ENCODE results near the gene KLK13.

The KLK13 gene

DNA sequence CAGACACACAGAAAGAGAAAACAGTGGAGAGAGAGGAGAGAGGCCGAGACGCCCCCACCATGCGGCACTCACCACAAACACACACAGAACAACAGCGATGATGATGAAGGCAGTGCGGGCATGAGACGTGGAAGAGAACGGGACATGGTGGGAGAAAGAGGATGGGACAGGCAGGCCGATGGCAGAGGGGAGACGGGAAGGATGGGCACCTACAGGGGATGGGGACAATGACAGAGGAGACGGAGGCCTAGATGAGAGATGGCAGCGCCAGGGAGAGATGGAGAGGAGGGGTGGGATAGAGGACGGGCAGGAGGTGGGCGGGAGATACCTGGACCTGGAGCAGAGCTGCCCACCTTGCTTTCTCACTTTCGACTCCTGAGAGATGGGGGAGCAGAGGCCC lies 18.9 kb upstream of the KLK13 start:
- TF ChIP-seq POLR2AphosphoS5 (IDR thresholded peaks at IDR 0.05; ENCODE audit: low read depth, low read length): no peak
- TF ChIP-seq SIN3A (IDR thresholded peaks at IDR 0.05; ENCODE audit: borderline replicate concordance, insufficient read depth, low read length): no peak
- no peak for TF ChIP-seq TAF1 (IDR thresholded peaks at IDR 0.05; ENCODE audit: borderline replicate concordance, insufficient read depth, low read length)
- TF ChIP-seq REST (IDR thresholded peaks at IDR 0.05; ENCODE audit: insufficient read depth in 1 of 2, low read depth in 2 of 2, low read length in 2 of 2): no peak
- no peak for TF ChIP-seq FOXP2 (optimal IDR thresholded peaks at IDR 0.05; ENCODE audit: borderline replicate concordance, extremely low read depth, extremely low read length, insufficient read depth)

GRCh38 chr19:51083181-51083580 lies 18.3 kb upstream of the KLK13 start:
- TF ChIP-seq POLR2AphosphoS5 (IDR thresholded peaks at IDR 0.05; ENCODE audit: low read depth, low read length): no peak
- TF ChIP-seq SIN3A (IDR thresholded peaks at IDR 0.05; ENCODE audit: borderline replicate concordance, insufficient read depth, low read length): no peak
- no peak for TF ChIP-seq FOXP2 (optimal IDR thresholded peaks at IDR 0.05; ENCODE audit: borderline replicate concordance, extremely low read depth, extremely low read length, insufficient read depth)
- TF ChIP-seq TAF1 (IDR thresholded peaks at IDR 0.05; ENCODE audit: borderline replicate concordance, insufficient read depth, low read length): no peak
- no peak for TF ChIP-seq REST (IDR thresholded peaks at IDR 0.05; ENCODE audit: insufficient read depth in 1 of 2, low read depth in 2 of 2, low read length in 2 of 2)

- TF ChIP-seq POLR2AphosphoS5 (IDR thresholded peaks at IDR 0.05; ENCODE audit: low read depth, low read length) (no peak), TAF1 (IDR thresholded peaks at IDR 0.05; ENCODE audit: borderline replicate concordance, insufficient read depth, low read length) (no peak), REST (IDR thresholded peaks at IDR 0.05; ENCODE audit: insufficient read depth in 1 of 2, low read depth in 2 of 2, low read length in 2 of 2) (no peak), SIN3A (IDR thresholded peaks at IDR 0.05; ENCODE audit: borderline replicate concordance, insufficient read depth, low read length) (no peak)
Measured at GRCh38 chr19:51082611-51083010, 17.7 kb upstream of the KLK13 start, which contains the start of gene KLK14. Gene KLK14, minus strand, starts transcription at chr19:51082887. Its CDS starts 273 bp downstream, at chr19:51082614.

GRCh38 chr19:51081476-51081875 lies 16.6 kb upstream of the KLK13 start:
- no peak for TF ChIP-seq REST (IDR thresholded peaks at IDR 0.05; ENCODE audit: insufficient read depth in 1 of 2, low read depth in 2 of 2, low read length in 2 of 2)
- TF ChIP-seq POLR2AphosphoS5 (IDR thresholded peaks at IDR 0.05; ENCODE audit: low read depth, low read length): no peak
- no peak for TF ChIP-seq TAF1 (IDR thresholded peaks at IDR 0.05; ENCODE audit: borderline replicate concordance, insufficient read depth, low read length)

- TF ChIP-seq TAF1 (IDR thresholded peaks at IDR 0.05; ENCODE audit: borderline replicate concordance, insufficient read depth, low read length): no peak
- no peak for TF ChIP-seq POLR2AphosphoS5 (IDR thresholded peaks at IDR 0.05; ENCODE audit: low read depth, low read length)
- no peak for TF ChIP-seq SIN3A (IDR thresholded peaks at IDR 0.05; ENCODE audit: borderline replicate concordance, insufficient read depth, low read length)
- TF ChIP-seq FOXP2 (optimal IDR thresholded peaks at IDR 0.05; ENCODE audit: borderline replicate concordance, extremely low read depth, extremely low read length, insufficient read depth): no peak
- TF ChIP-seq REST (IDR thresholded peaks at IDR 0.05; ENCODE audit: insufficient read depth in 1 of 2, low read depth in 2 of 2, low read length in 2 of 2): no peak
Measured at GRCh38 chr19:51079481-51080110, 14.7 kb upstream of the KLK13 start.
